Fibroblast of lung (primary cell): ENCODE measurements around the gene GALNT1. TPM values are rescaled to one million over a fixed set of nuclear protein-coding genes. Genes with fewer than 3 reads are reported as not detected.

Experiments used
- DNase-seq, 2 donors: peaks; one replicate each; pipeline versions ENCODE4 v3.0.0 to v3.0.0-alpha.2; 2010; ENCODE audit warnings: low read depth in 2 of 2
- H2AFZ ChIP-seq: 2 replicates; pipeline ENCODE4 v1.5.1; 2012; ENCODE audit warnings: low read length, control low read depth, inconsistent platforms
- H3K27ac ChIP-seq: 2 replicates; pipeline ENCODE4 v1.5.1; 2011; ENCODE audit warnings: low read length, control low read depth; ENCODE audit not compliant: insufficient read depth
- H3K27me3 ChIP-seq: 2 replicates; pipeline ENCODE4 v1.5.1; 2011; ENCODE audit warnings: mild to moderate bottlenecking, low read length; ENCODE audit not compliant: control insufficient read depth, insufficient read depth
- H3K36me3 ChIP-seq: 2 replicates; pipeline ENCODE4 v1.5.1; 2011; ENCODE audit warnings: low read length; ENCODE audit not compliant: control insufficient read depth, insufficient read depth
- H3K4me1 ChIP-seq: 2 replicates; pipeline ENCODE4 v1.5.1; 2011; ENCODE audit warnings: low read length; ENCODE audit not compliant: control insufficient read depth, insufficient read depth; ENCODE audit errors: extremely low read depth
- H3K4me2 ChIP-seq: 2 replicates; pipeline ENCODE4 v1.5.1; 2011; ENCODE audit warnings: low read length, control low read depth; ENCODE audit not compliant: insufficient read depth; ENCODE audit errors: extremely low read depth
- H3K4me3 ChIP-seq, 4 experiments: fragments of 200-600 bp in 1 of 4; sonication (generic) in 1 of 4; replicated peaks in 1 of 4; 2 replicates each; pipeline ENCODE4 v1.5.1; 2011 to 2016; ENCODE audit warnings: low read length in 4 of 4, low read depth in 3 of 4, mild to moderate bottlenecking in 3 of 4, control low read depth in 2 of 4, inconsistent platforms in 1 of 4, mixed read lengths in 1 of 4; ENCODE audit not compliant: insufficient read depth in 1 of 4; ENCODE audit errors: control extremely low read depth in 1 of 4
- H3K79me2 ChIP-seq: 2 replicates; pipeline ENCODE4 v1.5.1; 2012; ENCODE audit warnings: mild to moderate bottlenecking, low read length, inconsistent platforms; ENCODE audit not compliant: control insufficient read depth, insufficient read depth
- H3K9ac ChIP-seq: 2 replicates; pipeline ENCODE4 v1.5.1; 2011; ENCODE audit warnings: mild to moderate bottlenecking, low read length, control low read depth; ENCODE audit not compliant: insufficient read depth
- H3K9me3 ChIP-seq: 2 replicates; pipeline ENCODE4 v1.5.1; 2012; ENCODE audit warnings: low read depth, low read length; ENCODE audit not compliant: control insufficient read depth, insufficient read depth
- H4K20me1 ChIP-seq: 2 replicates; pipeline ENCODE4 v1.5.1; 2011; ENCODE audit warnings: low read length; ENCODE audit not compliant: control insufficient read depth, insufficient read depth; ENCODE audit errors: extremely low read depth
- EZH2 ChIP-seq: IDR thresholded peaks from 2 replicates; pipeline ENCODE4 v1.5.1; 2012; ENCODE audit warnings: low read length, control low read depth, mild to moderate bottlenecking; ENCODE audit errors: missing control alignments
- polyA plus RNA-seq, 2 donors: library from polyadenylated mRNA; depleted of rRNA in 1 of 2; stranded (reverse) in 1 of 2; unstranded in 1 of 2; fragments of >200 nt; gene quantifications; 2 replicates each; pipeline ENCODE4 v1.2.1, GENCODE V29; 2011 to 2012; ENCODE audit warnings: missing spikeins in 1 of 2
- total RNA-seq: library from RNA; depleted of rRNA; stranded (reverse); fragments of >200 nt; gene quantifications from 2 replicates; pipeline ENCODE4 v1.2.1, GENCODE V29; 2014
- TF ChIP-seq, protein P1 (sequence below), 2 donors: IDR thresholded peaks in 1 of 2; conservative IDR thresholded peaks in 1 of 2; 1 replicate in 1 of 2; 2 replicates in 1 of 2; pipeline ENCODE4 v1.5.1; 2011 to 2012; ENCODE audit warnings: low read length in 2 of 2, control low read depth in 1 of 2, inconsistent platforms in 1 of 2, low read depth in 1 of 2, mild to moderate bottlenecking in 1 of 2

Gene GALNT1
- total and polyA plus RNA-seq, 2 donors (not counting 1 experiment from before 2014, with no cell fraction given), result 31.7 to 53.3 TPM

DNA sequence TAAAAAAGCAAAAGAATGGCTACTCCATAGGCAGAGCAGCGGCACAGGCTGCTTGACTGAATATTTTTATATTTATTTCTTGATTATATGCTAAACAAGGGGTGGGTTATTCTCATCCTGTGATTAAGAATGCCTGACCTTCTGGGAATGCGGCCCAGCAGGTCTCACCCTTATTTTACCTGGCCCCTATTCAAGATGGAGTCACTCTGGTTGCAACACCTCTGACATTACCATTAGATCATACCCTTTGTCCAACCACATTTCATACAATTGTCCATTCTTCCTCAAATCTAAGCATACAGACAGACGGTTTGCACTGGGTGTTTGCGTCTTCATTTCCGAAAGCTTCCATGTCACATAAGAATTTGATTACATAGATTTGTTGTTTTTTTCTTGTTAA lies 168.2 kb downstream of the GALNT1 start:
- Histone ChIP-seq H3K4me3 (no peak overlapping the region), H3K9ac (no peak overlapping the region), H3K27me3 (no peaks in the 10 kb centered on the region), H3K4me2 (no peak overlapping the region), H4K20me1 (no peaks in the 10 kb centered on the region), H3K27ac (no peak overlapping the region), H3K36me3 (no peaks in the 10 kb centered on the region), H3K4me1 (no peaks in the 10 kb centered on the region), H3K79me2 (no peaks in the 10 kb centered on the region), H2AFZ (no peak overlapping the region), H3K9me3 (no peaks in the 10 kb centered on the region)
- peak in 1 of 2 donors; percentile 20 for DNase-seq
- TF ChIP-seq EZH2, result no peak
- TF ChIP-seq, protein P1, sequence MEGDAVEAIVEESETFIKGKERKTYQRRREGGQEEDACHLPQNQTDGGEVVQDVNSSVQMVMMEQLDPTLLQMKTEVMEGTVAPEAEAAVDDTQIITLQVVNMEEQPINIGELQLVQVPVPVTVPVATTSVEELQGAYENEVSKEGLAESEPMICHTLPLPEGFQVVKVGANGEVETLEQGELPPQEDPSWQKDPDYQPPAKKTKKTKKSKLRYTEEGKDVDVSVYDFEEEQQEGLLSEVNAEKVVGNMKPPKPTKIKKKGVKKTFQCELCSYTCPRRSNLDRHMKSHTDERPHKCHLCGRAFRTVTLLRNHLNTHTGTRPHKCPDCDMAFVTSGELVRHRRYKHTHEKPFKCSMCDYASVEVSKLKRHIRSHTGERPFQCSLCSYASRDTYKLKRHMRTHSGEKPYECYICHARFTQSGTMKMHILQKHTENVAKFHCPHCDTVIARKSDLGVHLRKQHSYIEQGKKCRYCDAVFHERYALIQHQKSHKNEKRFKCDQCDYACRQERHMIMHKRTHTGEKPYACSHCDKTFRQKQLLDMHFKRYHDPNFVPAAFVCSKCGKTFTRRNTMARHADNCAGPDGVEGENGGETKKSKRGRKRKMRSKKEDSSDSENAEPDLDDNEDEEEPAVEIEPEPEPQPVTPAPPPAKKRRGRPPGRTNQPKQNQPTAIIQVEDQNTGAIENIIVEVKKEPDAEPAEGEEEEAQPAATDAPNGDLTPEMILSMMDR (conservative IDR thresholded peaks at IDR 0.05 in 1 of 2, IDR thresholded peaks at IDR 0.05 in 1 of 2; ENCODE audit: low read depth in 1 of 2, low read length in 2 of 2), result no peak

DNA sequence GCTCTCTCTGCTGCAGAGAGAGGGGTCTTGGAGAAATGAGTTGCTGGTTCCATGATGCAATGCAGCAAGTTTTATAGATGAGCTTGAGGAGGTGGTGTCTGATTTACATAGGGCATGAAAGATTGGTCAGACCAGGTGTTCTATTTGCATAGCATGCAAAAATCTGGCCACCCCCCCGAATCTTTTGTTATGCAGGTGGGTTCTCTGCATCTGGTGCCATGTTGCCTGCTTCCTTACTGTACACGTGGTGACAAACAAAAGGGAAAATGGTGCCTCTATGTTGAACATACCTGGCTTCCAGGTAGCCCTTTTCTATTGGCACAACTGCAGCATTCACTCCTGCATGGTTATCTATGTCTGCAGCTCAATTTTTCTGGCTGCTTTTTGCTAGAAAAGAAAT lies 169.4 kb downstream of the GALNT1 start:
- no peak for DNase-seq
- Histone ChIP-seq H3K79me2 (no peaks in the 10 kb centered on the region), H3K9me3 (no peaks in the 10 kb centered on the region), H3K4me1 (no peaks in the 10 kb centered on the region), H3K27me3 (no peaks in the 10 kb centered on the region), H3K9ac (no peak overlapping the region), H3K27ac (no peak overlapping the region), H2AFZ (no peak overlapping the region), H3K4me3 (no peak overlapping the region), H3K4me2 (no peak overlapping the region), H4K20me1 (no peaks in the 10 kb centered on the region), H3K36me3 (no peaks in the 10 kb centered on the region)
- TF ChIP-seq, protein P1 (conservative IDR thresholded peaks at IDR 0.05 in 1 of 2, IDR thresholded peaks at IDR 0.05 in 1 of 2; ENCODE audit: low read depth in 1 of 2, low read length in 2 of 2), result no peak
- no peak for TF ChIP-seq EZH2

DNA sequence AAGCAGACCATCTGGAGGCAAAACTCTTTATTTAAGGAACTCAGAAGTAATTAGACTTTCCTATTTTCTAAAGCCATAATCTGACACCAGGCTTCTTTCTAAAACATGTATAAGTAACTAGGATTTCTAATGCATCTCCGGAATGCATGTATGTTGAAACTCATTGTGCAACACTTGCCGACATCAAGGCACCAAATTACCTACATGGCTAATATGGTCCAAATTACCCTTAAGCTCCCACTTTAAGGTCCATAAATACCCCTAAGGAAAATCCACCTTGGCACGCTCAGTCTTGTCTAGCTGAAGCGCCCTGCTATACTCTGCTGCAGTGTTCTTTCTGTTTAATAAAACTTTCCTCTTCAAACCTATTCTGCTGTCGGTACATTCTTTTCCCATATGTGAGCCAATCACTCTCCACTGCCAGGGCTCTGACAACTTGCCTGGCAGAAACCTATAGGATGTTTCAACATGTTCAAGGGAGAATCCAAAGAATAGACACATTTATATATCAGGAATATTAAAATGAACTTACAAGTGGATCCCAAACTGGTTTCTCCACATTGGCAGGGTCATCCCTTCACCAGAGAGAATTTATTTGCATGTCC lies 171.9 kb downstream of the GALNT1 start:
- H3K27ac ChIP-seq, result no peak overlapping the region
- no peaks in the 10 kb centered on the region for H3K79me2 ChIP-seq
- no peaks in the 10 kb centered on the region for H4K20me1 ChIP-seq
- H3K4me2 ChIP-seq, result no peak overlapping the region
- no peak overlapping the region for H2AFZ ChIP-seq
- no peak overlapping the region for H3K4me3 ChIP-seq
- H3K4me1 ChIP-seq, result no peaks in the 10 kb centered on the region
- TF ChIP-seq, protein P1 (conservative IDR thresholded peaks at IDR 0.05 in 1 of 2, IDR thresholded peaks at IDR 0.05 in 1 of 2; ENCODE audit: low read depth in 1 of 2, low read length in 2 of 2), result no peak
- no peak for TF ChIP-seq EZH2
- H3K27me3 ChIP-seq, result no peaks in the 10 kb centered on the region
- no peak overlapping the region for H3K9ac ChIP-seq
- H3K36me3 ChIP-seq, result no peaks in the 10 kb centered on the region
- no peaks in the 10 kb centered on the region for H3K9me3 ChIP-seq
- no peak for DNase-seq
